Activated CD4-positive, alpha-beta memory T cell treated with anti-CD3 and anti-CD28 coated beads, Interleukin-2, amount 10 ng/mL, durations not matched to agents 7 days and 5 days (primary cell): ENCODE measurements around the gene EIF4G2. TPM values are rescaled to one million over a fixed set of nuclear protein-coding genes. Genes with fewer than 3 reads are reported as not detected.

Source experiments
- total RNA-seq, 2 experiments: library from RNA; stranded (reverse); gene quantifications; one replicate each; pipeline ENCODE4 v1.2.3, GENCODE V29; 2021

Gene EIF4G2
- total RNA-seq, 2 experiments from 2014 or later = 548 to 594 TPM

Other genes starting within 250 kb of the EIF4G2 start
- gene LYVE1, start 240.3 kb downstream of the EIF4G2 start, total RNA-seq = not detected
- gene IRAG1, start 115.2 kb downstream of the EIF4G2 start, total RNA-seq = under 1 TPM in 1 of 2 experiments, not detected in 1; 0.08 TPM
- gene CTR9, start 57.7 kb downstream of the EIF4G2 start, total RNA-seq = 10 to 100 TPM; 48.4 to 54.5 TPM
- gene ZBED5, start 49.1 kb upstream of the EIF4G2 start, total RNA-seq = 10 to 100 TPM; 44.2 to 45.6 TPM